HepG2 (cell line): ENCODE data around the gene TTC28.

Source experiments
- NONO ChIP-seq, 2 experiments: fragments of 450-650 bp in 1 of 2; sonication (generic) in 1 of 2; formaldehyde crosslinking in 1 of 2; IDR thresholded peaks in 1 of 2; conservative IDR thresholded peaks in 1 of 2; 2 replicates each; pipeline versions ENCODE4 v1.6.1 to v1.8.0; 2017 to 2022; ENCODE audit warnings: mild to moderate bottlenecking in 1 of 2, missing genetic modification reagents in 1 of 2, moderate library complexity in 1 of 2
- SAFB2 ChIP-seq: sonication (generic); formaldehyde crosslinking; IDR thresholded peaks from 2 replicates; pipeline ENCODE4 v1.5.1; 2020; ENCODE audit warnings: missing genetic modification reagents, low read depth, mild to moderate bottlenecking, borderline replicate concordance
- ZFP36 ChIP-seq: fragments of 150-350 bp; IDR thresholded peaks from 2 replicates; pipeline ENCODE4 v1.6.1; 2018; ENCODE audit warnings: borderline replicate concordance, low read length, low read depth; ENCODE audit not compliant: partially characterized antibody
- ZNF274 ChIP-seq: sonication (generic); formaldehyde crosslinking; IDR thresholded peaks from 2 replicates; pipeline ENCODE4 v1.5.1; 2020; ENCODE audit warnings: mild to moderate bottlenecking, missing genetic modification reagents
- TF ChIP-seq, protein P1 (sequence below): sonication (generic); formaldehyde crosslinking; IDR thresholded peaks from 2 replicates; pipeline ENCODE4 v1.4.0; 2020; ENCODE audit warnings: low read depth, mild to moderate bottlenecking, missing genetic modification reagents

GRCh38 chr22:28413612-28414399, 265.8 kb downstream of the TTC28 start:
- TF ChIP-seq NONO (IDR thresholded peaks at IDR 0.05) (no peak), NONO (CRISPR knock-in tag; conservative IDR thresholded peaks at IDR 0.05) (no peak), ZNF274 (CRISPR knock-in tag) (no peak), ZFP36 (no peak), SAFB2 (CRISPR knock-in tag) (no peak)
- TF ChIP-seq, protein P1, sequence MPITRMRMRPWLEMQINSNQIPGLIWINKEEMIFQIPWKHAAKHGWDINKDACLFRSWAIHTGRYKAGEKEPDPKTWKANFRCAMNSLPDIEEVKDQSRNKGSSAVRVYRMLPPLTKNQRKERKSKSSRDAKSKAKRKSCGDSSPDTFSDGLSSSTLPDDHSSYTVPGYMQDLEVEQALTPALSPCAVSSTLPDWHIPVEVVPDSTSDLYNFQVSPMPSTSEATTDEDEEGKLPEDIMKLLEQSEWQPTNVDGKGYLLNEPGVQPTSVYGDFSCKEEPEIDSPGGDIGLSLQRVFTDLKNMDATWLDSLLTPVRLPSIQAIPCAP (CRISPR knock-in tag), result no peak
